ENCODE measurements around the gene SLC35E1.

The SLC35E1 gene

GRCh38 chr19:16582486-16583261 is 10.5 kb upstream of the SLC35E1 start:
- no peak for DNase-seq

- no peak for DNase-seq
Observed at GRCh38 chr19:16581971-16582343, 9.7 kb upstream of the SLC35E1 start.

GRCh38 chr19:16581145-16581970 is 9.1 kb upstream of the SLC35E1 start:
- no peak for DNase-seq

GRCh38 chr19:16579381-16579780 is 7.2 kb upstream of the SLC35E1 start:
- peak in 1 of 58 donors; percentile 8 for DNase-seq

- peak in 6 of 58 donors; percentile 9 to 21 (median 16) for DNase-seq
Observed at GRCh38 chr19:16577531-16577985, 5.3 kb upstream of the SLC35E1 start.

- peak in 1 of 58 donors; percentile 1 for DNase-seq
Observed at GRCh38 chr19:16576690-16577530, 4.7 kb upstream of the SLC35E1 start.

- no peak for DNase-seq
Observed at GRCh38 chr19:16575861-16576689, 3.9 kb upstream of the SLC35E1 start.

- DNase-seq = no peak
Observed at GRCh38 chr19:16575282-16575681, 3.1 kb upstream of the SLC35E1 start.

- no peak for DNase-seq
Observed at GRCh38 chr19:16573925-16574324, 1.7 kb upstream of the SLC35E1 start.

- no peak for DNase-seq
Observed at GRCh38 chr19:16573296-16573695, 1.1 kb upstream of the SLC35E1 start.

- DNase-seq = peak in 2 of 58 donors; percentile 48 to 49
Observed at GRCh38 chr19:16571822-16572331, 338 bp downstream of the SLC35E1 start.

- DNase-seq = no peak
Observed at GRCh38 chr19:16571283-16571682, 932 bp downstream of the SLC35E1 start.

- no peak for DNase-seq
Observed at GRCh38 chr19:16569609-16570320, 2.5 kb downstream of the SLC35E1 start.

- no peak for DNase-seq
Observed at GRCh38 chr19:16566702-16567101, 5.5 kb downstream of the SLC35E1 start.

- no peak for DNase-seq
Observed at GRCh38 chr19:16566161-16566560, 6.1 kb downstream of the SLC35E1 start.

GRCh38 chr19:16564842-16565241 is 7.4 kb downstream of the SLC35E1 start:
- no peak for DNase-seq

GRCh38 chr19:16562608-16563025 is 9.6 kb downstream of the SLC35E1 start:
- DNase-seq = no peak

GRCh38 chr19:16561382-16561781 is 10.8 kb downstream of the SLC35E1 start:
- DNase-seq = peak in 37 of 58 donors; percentile 3 to 71 (median 24)

GRCh38 chr19:16559780-16560276 is 12.4 kb downstream of the SLC35E1 start:
- DNase-seq = no peak

Measured in anterior cingulate cortex (tissue), 58 donors.